Astrocyte of the cerebellum (primary cell): Measurements from ENCODE around the gene ZPBP2.

Source experiments
- DNase-seq: peaks from one replicate; pipeline ENCODE4 v3.0.0-alpha.2; 2011; ENCODE audit warnings: low read depth
- H3K4me3 ChIP-seq: 2 replicates; pipeline ENCODE4 v1.5.1; 2011; ENCODE audit warnings: mild to moderate bottlenecking, low read depth, low read length, moderate library complexity
- in situ Hi-C: cut with HindIII; loops from 2 replicates; pipeline ENCODE4 v1.10.0; 2017; ENCODE audit warnings: low sequenced_read_pairs
- TF ChIP-seq, protein P1 (sequence below): IDR thresholded peaks from 2 replicates; pipeline ENCODE4 v1.5.1; 2012; ENCODE audit warnings: low read length, low read depth, moderate library complexity, mild to moderate bottlenecking; ENCODE audit errors: missing control alignments

The ZPBP2 gene

DNA sequence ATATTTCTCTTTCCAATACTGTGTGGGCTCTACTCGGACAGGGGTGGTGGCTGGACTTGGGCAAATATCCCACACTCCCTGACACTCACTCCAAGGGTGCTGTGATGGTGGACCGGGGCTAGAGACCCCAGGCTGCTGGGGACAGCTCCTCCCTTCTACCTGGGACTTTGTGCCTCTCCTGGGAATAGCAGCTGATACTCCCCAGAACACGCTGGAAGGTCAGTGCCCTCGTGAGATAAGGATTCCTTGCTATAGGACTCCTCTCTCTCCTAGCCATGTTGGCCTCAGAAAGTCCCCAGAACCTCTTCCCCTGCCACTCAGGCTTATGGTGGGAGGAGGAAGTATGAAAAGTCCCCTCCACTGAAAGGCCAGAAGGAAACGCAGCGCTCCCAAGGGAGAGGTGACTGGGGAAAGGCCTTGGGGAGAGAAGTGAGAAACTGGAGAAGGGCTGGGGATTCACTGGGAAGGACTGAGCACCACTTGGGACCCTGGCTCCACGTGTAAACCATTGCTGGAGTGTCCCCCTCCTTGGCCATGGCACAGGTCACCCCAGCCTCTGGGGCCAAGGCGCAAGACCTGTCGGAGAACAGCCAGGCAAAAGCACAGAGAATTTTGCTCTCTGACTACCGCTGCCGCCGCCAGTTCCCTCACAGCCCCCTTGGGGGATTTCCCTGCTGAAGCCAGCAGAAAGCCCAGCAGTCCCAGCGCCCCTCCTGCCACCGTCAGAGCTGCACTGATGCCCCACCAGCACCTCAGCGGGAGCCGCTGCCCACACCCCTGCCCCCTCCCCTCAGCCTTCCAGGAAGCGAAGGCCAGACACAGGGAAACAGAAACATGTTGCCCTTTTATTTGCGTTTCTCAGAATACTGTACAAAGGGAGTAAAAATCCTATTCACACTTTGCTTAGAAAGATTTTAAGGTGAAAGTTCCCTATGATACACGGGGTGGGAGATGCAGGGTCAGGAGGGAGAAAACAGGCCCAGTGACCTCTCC lies 52.5 kb downstream of the ZPBP2 start:
- no peak overlapping the region for H3K4me3 ChIP-seq
- in situ Hi-C loops, result no loop called here
- DNase-seq, result no peak
- TF ChIP-seq, protein P1, sequence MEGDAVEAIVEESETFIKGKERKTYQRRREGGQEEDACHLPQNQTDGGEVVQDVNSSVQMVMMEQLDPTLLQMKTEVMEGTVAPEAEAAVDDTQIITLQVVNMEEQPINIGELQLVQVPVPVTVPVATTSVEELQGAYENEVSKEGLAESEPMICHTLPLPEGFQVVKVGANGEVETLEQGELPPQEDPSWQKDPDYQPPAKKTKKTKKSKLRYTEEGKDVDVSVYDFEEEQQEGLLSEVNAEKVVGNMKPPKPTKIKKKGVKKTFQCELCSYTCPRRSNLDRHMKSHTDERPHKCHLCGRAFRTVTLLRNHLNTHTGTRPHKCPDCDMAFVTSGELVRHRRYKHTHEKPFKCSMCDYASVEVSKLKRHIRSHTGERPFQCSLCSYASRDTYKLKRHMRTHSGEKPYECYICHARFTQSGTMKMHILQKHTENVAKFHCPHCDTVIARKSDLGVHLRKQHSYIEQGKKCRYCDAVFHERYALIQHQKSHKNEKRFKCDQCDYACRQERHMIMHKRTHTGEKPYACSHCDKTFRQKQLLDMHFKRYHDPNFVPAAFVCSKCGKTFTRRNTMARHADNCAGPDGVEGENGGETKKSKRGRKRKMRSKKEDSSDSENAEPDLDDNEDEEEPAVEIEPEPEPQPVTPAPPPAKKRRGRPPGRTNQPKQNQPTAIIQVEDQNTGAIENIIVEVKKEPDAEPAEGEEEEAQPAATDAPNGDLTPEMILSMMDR, result no peak

DNA sequence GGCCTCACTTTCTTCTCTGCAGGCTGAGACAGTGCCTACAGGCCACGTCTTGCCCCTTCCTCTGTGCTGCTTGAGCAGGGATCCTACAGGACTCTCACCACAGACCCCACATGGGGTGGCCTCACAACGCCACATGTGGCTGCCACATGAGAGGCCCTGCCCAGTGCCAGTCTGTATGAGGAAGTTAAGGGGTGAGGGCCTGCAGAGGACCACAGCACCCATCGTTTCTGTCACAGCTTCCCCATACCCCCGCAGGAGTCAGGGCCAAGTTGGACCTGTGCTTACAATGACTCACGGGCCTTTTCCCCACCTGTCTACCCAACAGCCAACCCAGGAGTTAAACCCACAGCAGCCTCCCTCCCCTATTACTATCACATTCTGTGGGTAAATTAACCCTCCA lies 53.3 kb downstream of the ZPBP2 start:
- TF ChIP-seq, protein P1, result no peak
- in situ Hi-C loops, result no loop called here
- DNase-seq, result no peak
- H3K4me3 ChIP-seq, result no peak overlapping the region

DNA sequence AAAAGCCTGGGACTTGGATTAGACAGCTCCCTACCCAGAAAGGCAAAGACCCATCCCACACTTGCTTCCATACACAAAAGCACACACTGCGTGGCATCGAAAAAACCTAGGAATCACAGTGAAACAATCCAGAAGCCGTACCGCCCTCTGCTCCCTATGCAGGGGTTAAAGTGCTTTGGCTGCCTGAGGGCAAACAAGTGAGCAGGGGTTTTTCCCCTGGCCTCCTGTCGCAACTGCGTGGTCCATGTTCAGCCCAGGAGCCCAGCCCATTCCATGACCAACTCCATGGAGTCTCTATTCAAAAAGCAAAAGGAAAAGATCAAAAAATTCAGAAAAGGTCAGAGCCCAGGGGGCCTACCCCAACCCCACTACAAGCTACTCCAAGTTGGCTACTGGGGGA lies 54.0 kb downstream of the ZPBP2 start:
- in situ Hi-C loops, result no loop called here
- H3K4me3 ChIP-seq, result no peak overlapping the region
- TF ChIP-seq, protein P1, result no peak
- DNase-seq, result no peak

DNA sequence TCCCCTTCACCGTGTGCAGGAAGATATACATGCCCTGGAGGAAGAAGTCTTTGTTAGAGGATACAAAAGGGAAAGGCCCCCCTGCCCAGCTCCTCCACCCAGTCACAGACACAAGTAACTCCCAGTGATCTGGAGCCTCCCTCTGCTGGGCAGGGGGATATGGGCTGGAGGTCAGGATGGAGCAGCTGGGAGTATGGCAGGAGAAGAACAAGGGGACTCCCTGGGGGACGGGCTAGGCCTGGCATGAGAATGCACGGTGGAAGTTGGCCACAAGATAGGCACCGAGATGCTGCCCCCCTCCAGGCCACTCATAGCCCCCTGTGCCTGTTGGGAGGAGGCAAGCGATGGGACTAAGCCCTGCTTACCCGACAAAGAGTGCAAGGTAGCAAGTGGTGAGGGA lies 55.2 kb downstream of the ZPBP2 start:
- TF ChIP-seq, protein P1, result no peak
- no peak overlapping the region for H3K4me3 ChIP-seq
- no peak for DNase-seq
- in situ Hi-C loops, result no loop called here

DNA sequence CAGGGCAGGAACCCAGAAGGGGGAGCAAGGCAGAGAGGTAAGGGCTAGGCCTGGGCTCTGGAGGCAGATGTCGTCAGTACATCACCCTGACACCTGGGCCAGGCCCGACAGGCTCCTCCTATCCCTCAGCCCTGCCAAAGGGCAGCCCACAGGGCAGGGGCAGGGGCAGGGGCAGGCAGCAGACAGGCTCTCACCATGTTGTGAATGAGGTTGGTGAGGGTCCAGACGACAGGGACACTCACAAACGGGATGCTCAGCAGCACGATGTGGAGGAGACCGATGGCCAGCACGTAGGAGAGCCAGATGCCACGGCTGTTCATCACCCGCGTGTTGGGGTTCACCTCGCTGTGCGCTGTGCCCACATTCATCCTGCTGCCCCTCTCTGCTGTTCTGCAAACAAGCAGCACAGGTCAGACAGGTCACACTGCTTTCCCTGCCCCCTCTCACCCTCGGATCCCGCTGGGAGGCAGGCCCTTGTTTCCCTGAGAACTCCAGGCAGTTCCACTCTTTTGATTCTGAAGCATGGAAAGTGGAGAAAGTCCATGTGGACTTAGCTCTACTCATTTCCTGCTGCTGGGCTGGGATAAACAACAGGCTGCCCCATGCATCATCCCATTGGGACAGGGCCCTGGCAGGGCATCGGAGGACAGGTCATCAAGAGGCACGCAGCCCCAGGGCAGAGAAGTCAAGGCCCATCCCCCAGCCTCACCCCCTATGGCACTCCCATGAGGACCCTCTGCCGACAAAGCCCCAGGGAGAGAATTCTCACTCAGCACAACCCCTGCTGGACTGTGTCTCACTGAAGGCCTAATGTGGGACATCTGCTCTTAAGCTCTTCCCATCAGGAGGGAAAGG lies 56.1 kb downstream of the ZPBP2 start:
- no peak overlapping the region for H3K4me3 ChIP-seq
- in situ Hi-C loops, result no loop called here
- TF ChIP-seq, protein P1, result peak; percentile 54
- DNase-seq, result no peak

DNA sequence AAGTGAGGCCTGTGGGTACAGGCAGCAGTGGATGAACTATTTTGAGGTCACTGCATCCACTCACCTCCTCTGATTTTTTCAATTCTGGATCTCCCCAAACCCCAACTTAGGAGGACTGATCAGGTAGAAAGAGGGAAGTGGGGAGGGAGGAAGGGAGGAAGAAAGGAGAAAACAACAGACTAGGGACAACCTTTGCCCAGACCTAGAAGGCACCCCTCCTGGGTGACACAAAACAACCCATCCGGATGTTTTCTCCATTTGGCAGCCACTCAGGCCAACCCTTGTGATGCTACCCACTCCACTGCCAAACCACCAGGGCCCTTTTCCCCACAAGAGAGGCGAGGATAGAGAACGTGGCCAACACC lies 56.7 kb downstream of the ZPBP2 start:
- in situ Hi-C loops, result no loop called here
- DNase-seq, result no peak
- TF ChIP-seq, protein P1, result no peak
- no peak overlapping the region for H3K4me3 ChIP-seq
